SU-DHL-6 (cell line): ENCODE data around the gene ZNF219.

ENCODE experiments used
- CTCF ChIP-seq: fragments of 200-600 bp; sonication (generic); IDR thresholded peaks from one replicate; pipeline ENCODE4 v1.5.1; 2017; ENCODE audit warnings: antibody characterized with exemption, mild to moderate bottlenecking, low read length, moderate library complexity; ENCODE audit not compliant: insufficient read depth, poor library complexity, severe bottlenecking
- EZH2phosphoT487 ChIP-seq: fragments of 200-600 bp; sonication (generic), shearing (Covaris generic); conservative IDR thresholded peaks from 2 replicates; pipeline ENCODE4 v1.6.1; 2018; ENCODE audit warnings: mild to moderate bottlenecking, antibody characterized with exemption, low read length, moderate library complexity, mixed read lengths

GRCh38 chr14:21053184-21054122, 45.0 kb downstream of the ZNF219 start:
- no peak for TF ChIP-seq CTCF
- no peak for TF ChIP-seq EZH2phosphoT487
